NCI-H345 treated with DMSO at 0.1 percent for 48 hours (cell line): Measurements from ENCODE around the gene FMO1.
"Not testable (repeated sequence)": the region's sequence is repeated elsewhere in the genome, so short reads cannot be mapped to it uniquely, and the experiment has no call there.

Source experiments
- DNase-seq: peaks from one replicate; lab custom pipeline; 2025; ENCODE audit not compliant: unreplicated experiment; lab: John Stamatoyannopoulos, UW

FMO1 gene

GRCh38 chr1:171233183-171233582 lies 15.1 kb upstream of the FMO1 start:
- DNase-seq, result no peak

GRCh38 chr1:171236231-171236630 lies 12.1 kb upstream of the FMO1 start:
- DNase-seq, result not testable (repeated sequence)

DNA sequence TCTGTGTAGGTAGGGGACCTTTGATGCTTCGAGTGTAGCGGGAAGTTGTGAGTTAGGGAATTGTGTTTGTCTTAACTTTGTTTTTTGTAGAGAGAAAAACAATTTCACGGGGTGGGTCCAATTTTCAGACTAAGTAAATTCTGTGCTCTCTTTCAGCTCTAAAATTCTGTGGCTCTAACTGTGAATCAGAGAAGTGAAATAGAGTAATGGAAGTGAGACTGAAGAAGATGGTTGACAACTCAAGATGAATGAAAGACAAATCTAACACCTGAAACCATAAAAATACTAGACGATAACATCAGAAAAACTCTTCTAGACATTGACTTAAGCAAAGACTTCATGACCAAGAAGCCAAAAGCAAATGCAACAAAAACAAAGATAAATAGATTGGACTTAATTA lies 4.4 kb upstream of the FMO1 start:
- DNase-seq, result no peak

DNA sequence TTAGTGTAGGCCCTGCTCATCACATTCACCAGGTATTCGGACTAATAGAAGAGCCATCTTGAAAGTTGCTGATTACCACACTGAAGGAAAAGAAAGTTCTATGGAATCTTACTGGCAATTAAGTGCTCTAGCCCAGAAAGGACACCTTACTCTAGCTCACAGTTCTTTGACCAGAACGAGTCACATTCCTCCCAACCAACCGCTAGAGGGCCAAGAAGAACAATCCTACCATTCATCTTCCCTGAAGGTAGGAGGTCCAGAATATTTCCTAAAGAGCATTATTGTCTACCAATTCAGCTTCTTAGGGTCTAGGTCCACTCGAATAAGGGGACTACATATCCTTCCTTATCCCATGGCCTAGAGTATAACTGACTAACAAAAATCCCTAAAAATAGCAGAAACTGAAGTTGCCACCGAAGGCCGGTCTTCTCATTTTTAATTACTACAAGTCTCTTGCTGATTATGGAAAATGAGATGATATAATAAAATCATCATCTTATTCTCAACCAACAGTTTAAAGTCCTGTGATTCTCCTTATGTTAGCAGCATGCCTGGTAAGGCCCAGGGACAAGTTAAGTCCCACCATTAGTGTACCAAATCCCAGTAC lies 2.7 kb upstream of the FMO1 start:
- DNase-seq, result peak; percentile 7

DNA sequence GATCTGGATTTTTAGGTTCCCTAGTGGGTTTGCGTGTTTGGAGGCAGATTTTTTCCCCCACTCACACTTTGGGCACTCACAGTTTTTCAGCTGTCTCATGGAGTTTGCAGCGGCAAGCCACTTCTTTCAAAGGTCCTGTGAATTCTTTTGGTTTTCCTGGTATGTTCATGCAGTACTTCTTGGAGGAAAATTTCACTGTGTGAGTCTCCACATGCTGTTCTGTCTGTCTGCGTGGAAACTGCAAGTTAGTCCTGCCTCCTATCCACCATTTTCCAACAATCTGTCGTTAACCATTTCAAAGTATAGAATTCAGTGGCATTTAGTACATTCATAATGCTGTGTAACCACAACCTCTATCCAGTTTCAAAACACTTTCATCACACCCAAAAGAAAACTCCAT lies 793 bp upstream of the FMO1 start:
- DNase-seq, result no peak

DNA sequence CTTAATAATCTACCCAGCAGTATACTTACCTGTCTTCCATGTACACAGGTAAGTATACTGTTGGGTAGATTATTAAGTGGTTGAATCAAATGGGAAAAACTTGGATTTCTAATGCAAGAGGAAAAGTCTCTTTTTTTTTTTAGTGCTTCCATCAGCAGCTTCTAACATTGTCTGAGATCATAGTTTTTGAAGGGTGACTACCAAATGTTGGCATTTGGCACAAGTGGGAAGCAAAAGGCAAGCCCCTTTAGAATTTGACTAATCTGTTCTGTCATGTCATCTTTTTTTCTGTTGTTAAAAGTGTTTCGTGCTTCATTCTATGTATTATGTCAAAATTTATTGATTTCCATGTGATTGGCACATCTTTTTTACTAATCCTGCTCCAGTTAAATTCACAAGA lies 547 bp downstream of the FMO1 start:
- no peak for DNase-seq

DNA sequence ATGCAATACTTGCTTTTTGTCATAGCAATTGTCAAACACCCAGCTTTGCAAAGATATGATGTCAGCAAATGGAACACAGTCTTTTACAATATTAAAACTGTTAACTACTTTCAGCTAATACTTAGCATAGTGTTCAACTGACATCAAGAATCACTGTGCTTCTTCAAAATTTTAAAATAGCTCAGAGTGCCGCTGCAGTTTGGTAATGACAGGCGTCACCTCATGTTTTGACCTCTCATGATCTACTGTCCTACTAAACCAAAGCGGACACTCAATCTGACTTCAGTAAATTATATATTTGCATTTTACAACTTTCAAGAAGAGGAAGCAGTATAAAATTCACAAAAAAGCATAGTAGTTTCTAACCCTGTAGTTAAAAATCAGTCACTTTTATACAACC lies 2.0 kb downstream of the FMO1 start:
- DNase-seq, result no peak

GRCh38 chr1:171251042-171251951 lies 3.0 kb downstream of the FMO1 start:
- peak; percentile 48 for DNase-seq

DNA sequence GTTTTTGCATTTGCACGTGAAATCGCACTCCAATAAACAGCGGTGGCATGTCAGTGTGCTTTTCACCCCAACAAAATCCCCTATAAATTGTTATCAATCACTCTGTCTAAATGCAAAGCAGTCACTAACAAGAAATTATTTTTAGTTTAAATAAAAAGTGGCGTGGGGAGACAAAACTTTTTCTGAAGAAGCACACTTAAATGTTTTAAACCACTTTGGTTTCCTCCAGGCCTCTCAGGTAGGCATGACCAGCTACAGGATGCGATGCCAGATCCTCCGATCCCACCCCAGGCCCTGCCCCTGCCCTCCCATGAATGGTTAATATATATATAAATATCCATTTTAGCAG lies 3.6 kb downstream of the FMO1 start:
- no peak for DNase-seq

DNA sequence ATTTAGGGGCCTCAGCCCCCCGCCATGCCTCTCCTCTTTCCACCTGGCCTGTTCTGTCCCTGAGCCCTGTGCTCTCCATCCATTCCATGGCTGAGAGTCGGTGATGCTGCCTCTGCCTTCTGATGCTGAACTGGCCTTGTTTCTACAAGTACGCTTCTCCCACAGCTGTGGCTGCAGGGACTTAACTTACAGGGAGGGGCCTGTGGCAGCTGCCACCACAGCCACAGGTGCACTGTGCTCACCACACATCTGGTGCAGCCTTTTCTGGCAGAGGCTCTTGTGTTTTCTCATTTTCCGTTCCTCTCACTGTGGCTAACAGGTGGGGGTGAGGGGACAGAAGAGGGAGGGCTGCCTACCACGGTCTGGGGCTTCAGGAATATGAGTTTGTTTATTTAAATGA lies 4.2 kb downstream of the FMO1 start:
- DNase-seq, result no peak

DNA sequence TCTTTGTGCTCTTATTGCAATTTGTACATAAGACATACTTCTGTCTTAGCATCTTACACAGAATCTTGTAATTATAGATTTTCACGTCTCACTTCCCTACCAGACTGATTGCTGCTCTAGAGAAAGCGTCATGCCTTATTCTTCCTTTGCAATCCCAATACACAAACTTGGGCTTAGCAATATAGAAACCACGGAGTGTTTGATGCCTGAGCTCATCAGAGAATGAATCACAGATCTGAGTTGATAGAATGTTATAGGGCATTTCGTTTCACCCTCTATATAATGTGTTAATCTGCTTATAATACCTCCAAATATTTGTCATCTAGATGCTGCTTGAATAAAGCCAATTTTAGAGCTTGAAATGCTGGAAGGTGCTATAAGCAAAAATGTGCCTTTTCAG lies 6.6 kb downstream of the FMO1 start:
- no peak for DNase-seq

DNA sequence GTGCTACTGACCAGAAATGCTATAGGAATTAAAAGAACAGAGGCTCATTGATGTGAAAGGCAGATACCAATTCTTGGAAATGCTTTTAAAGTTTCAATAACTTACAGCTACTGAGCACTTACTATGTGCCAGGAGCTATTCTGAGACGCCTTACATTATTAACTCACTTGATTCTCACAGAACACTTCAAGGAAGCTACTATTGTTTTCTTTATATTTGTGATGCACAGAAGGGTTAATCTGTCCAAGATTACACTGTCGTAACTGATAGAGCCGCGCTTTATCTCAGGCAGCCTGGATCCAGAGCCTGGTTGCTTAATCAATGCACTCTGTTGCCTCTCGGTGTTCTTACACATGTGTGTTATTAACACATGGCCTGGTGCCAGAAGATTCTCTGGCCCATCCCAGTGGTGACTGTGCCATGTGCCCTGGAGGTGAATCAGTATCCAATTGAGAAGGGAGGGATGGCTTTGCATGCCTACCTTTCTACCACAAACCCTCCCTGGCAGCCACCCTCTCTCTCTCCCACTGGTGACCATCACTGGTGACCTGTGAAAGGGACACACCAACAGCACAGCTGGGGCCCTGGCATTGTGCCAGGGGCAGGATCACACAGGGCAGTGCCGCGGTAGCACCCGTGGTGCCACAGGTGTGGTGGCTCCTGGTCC lies 8.8 kb downstream of the FMO1 start:
- peak; percentile 4 for DNase-seq

DNA sequence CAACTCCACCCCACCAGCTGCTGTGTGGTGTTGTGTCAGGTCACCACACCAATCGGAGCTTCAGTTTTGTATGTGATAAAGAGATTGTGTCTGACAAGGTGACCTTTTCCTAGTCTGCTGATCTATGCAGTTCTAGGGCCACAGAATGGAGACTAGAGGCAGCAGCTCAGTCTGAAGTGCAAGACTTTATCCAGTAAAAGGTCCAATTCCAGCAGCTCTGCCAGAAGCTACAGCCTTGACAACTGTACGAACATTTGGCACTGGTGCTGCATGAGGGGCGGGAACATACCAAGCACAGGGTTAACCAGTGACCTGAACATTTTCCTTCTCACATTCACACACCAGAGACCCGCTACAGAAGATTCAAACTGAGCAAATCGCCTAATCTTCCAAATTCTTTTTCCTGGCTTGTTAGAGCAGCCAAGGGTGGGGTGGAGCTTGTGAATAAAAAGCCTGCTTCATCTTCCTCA lies 9.3 kb downstream of the FMO1 start:
- no peak for DNase-seq

GRCh38 chr1:171258429-171258828 lies 10.1 kb downstream of the FMO1 start:
- no peak for DNase-seq

- DNase-seq, result no peak
Measured at GRCh38 chr1:171258943-171259342, 10.6 kb downstream of the FMO1 start.

GRCh38 chr1:171261336-171261735 lies 13.0 kb downstream of the FMO1 start:
- DNase-seq, result no peak

- no peak for DNase-seq
Measured at GRCh38 chr1:171263901-171264300, 15.6 kb downstream of the FMO1 start.

DNA sequence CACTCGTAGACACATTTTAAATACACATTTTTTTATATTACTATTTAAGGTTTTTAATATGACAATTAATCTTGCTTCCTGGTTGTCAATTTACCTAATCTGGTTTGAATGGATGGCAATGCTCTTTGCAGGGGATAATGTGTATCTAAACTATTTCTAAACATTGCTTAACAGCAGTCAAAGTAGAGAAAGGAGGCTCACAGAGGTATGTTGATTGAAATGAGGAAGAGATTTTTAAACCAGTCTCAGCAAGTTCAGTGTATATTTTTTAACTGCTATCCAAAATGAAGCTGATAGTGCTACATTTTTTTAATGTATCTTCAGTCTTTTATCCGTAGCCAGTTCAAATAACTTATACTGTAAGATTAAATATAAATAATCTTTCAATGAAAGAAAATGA lies 17.4 kb downstream of the FMO1 start:
- DNase-seq, result no peak

GRCh38 chr1:171266930-171267329 lies 18.6 kb downstream of the FMO1 start:
- DNase-seq, result no peak

DNA sequence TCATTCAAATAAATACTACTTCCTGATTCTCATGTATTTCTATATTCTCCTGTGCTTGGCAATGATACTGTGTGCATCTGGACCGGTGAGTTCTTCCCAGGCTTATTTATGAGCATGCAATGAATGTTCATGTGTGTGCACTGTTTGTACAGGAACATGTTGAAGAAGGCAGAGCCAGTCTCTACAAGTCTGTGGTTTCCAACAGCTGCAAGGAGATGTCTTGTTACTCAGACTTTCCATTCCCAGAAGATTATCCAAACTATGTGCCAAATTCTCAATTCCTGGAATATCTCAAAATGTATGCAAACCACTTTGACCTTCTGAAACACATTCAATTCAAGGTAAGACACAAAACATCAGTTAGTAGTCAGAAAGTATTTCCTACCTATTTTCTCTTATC lies 19.1 kb downstream of the FMO1 start:
- DNase-seq, result no peak

GRCh38 chr1:171270806-171271205 lies 22.5 kb downstream of the FMO1 start:
- DNase-seq, result no peak

- DNase-seq, result no peak
Measured at GRCh38 chr1:171277534-171277933, 29.2 kb downstream of the FMO1 start.
